Duodenal mucosa (tissue), 2 donors: ENCODE results near the gene SOCS1.

Source experiments
- H3K27ac ChIP-seq: one replicate; pipeline ENCODE4 v1.7.0; 2013; ENCODE audit warnings: low read depth, low read length
- H3K27me3 ChIP-seq, 2 donors: one replicate each; pipeline ENCODE4 v1.7.0; 2013; ENCODE audit warnings: low read length in 2 of 2, control low read depth in 1 of 2; ENCODE audit not compliant: insufficient read depth in 2 of 2, control insufficient read depth in 1 of 2
- H3K36me3 ChIP-seq, 2 donors: one replicate each; pipeline ENCODE4 v1.7.0; 2013; ENCODE audit warnings: low read length in 2 of 2, control low read depth in 1 of 2; ENCODE audit not compliant: insufficient read depth in 2 of 2, control insufficient read depth in 1 of 2
- H3K4me1 ChIP-seq, 2 donors: one replicate each; pipeline ENCODE4 v1.7.0; 2013; ENCODE audit warnings: low read length in 2 of 2, control low read depth in 1 of 2; ENCODE audit not compliant: insufficient read depth in 2 of 2, control insufficient read depth in 1 of 2
- H3K4me3 ChIP-seq, 2 donors: one replicate each; pipeline ENCODE4 v1.7.0; 2013; ENCODE audit warnings: low read length in 2 of 2, low read depth in 1 of 2
- H3K9ac ChIP-seq, 2 donors: one replicate each; pipeline ENCODE4 v1.7.0; 2013; ENCODE audit warnings: low read length in 2 of 2, low read depth in 1 of 2
- H3K9me3 ChIP-seq, 2 donors: one replicate each; pipeline ENCODE4 v1.7.0; 2013; ENCODE audit warnings: low read length in 2 of 2, control low read depth in 1 of 2; ENCODE audit not compliant: control insufficient read depth in 1 of 2

The SOCS1 gene

GRCh38 chr16:11273721-11274324, 17.8 kb upstream of the SOCS1 start:
- Histone ChIP-seq H3K36me3 (no peaks in the 10 kb centered on the region), H3K27ac (no peak overlapping the region), H3K4me1 (no peaks in the 10 kb centered on the region), H3K9ac (no peak overlapping the region), H3K4me3 (no peak overlapping the region), H3K27me3 (no peaks in the 10 kb centered on the region), H3K9me3 (no peaks in the 10 kb centered on the region)

DNA sequence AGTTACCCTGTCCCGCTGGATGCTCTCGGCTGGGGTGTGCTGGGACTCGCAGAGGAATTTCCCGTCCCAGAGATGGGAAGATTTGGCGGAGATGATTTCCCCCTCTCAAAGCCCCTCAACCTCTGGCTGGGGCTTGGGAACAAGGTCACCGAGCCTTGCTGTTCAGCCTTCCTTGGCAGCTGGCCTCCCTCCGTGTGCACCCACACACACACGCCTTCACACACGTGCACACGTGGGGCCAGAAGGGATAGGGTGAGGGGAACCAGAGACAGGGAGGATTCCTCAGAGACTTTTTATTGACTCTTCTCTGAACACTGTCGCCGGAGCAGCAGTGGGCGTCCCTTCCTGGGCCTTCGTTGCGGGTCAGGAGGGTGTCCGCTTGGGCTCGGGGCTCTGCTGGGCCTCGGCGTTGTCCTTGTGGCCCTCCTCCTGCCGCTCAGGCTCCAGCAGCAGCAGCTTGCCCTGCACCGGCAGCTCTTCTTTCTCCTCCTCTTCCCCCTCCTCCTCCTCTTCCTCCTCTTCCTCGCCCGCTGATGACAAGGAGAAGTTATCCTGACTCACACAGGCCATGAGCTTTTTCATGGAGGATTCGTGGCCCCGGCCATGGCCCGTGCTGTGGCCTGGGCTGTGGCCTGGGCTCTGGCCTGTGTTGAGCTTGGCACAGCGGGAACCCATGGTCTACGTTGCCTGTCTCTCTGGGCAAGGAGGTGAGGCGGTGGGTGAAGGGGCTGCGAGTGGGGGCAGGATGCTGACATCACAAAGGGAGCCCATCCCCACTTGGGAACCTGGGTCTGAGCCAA, 17.1 kb upstream of the SOCS1 start, which contains the start of gene PRM3:
TSS of gene PRM3 (minus strand) at position 709 of the 800 bp plus-strand sequence. CDS start at position 675, 34 bp downstream.
- Histone ChIP-seq H3K4me3 (no peak within 1 kb of the TSS), H3K27me3 (no peaks in the 10 kb centered on the region), H3K4me1 (no peaks in the 10 kb centered on the region), H3K9me3 (no peaks in the 10 kb centered on the region), H3K9ac (no peak within 1 kb of the TSS), H3K27ac (no peak within 1 kb of the TSS), H3K36me3 (no peaks in the 10 kb centered on the region)

DNA sequence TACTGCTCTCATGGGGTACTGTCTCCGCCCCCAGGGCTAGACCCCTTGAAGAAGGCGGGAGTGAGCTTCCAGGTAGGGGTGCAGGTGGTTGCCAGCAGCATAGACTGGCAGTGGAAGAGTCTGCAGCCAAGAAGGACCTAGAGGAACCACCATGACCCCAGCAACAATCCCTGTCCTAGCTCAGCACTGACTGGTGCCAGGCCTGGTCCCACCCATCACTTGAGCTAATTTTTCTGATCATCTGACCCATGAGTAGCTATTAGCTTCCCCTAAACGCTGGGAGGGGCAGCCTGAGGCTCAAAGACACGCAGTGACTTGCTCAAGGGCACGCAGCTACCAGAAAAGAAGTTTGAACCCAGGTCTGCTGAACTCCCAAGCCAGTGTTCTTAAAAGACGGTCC, 16.5 kb upstream of the SOCS1 start:
- Histone ChIP-seq H3K36me3 (no peaks in the 10 kb centered on the region), H3K4me1 (no peaks in the 10 kb centered on the region)

GRCh38 chr16:11271610-11272009, 15.6 kb upstream of the SOCS1 start:
- Histone ChIP-seq H3K36me3 (no peaks in the 10 kb centered on the region), H3K27me3 (no peaks in the 10 kb centered on the region), H3K9me3 (no peaks in the 10 kb centered on the region), H3K9ac (no peak overlapping the region), H3K4me1 (no peaks in the 10 kb centered on the region), H3K27ac (no peak overlapping the region), H3K4me3 (no peak overlapping the region)

More for the DNA sequence above, 16.5 kb upstream of the SOCS1 start:
- Histone ChIP-seq H3K4me3 (no peak overlapping the region), H3K27ac (no peak overlapping the region), H3K9ac (no peak overlapping the region), H3K9me3 (no peaks in the 10 kb centered on the region), H3K27me3 (no peaks in the 10 kb centered on the region)

DNA sequence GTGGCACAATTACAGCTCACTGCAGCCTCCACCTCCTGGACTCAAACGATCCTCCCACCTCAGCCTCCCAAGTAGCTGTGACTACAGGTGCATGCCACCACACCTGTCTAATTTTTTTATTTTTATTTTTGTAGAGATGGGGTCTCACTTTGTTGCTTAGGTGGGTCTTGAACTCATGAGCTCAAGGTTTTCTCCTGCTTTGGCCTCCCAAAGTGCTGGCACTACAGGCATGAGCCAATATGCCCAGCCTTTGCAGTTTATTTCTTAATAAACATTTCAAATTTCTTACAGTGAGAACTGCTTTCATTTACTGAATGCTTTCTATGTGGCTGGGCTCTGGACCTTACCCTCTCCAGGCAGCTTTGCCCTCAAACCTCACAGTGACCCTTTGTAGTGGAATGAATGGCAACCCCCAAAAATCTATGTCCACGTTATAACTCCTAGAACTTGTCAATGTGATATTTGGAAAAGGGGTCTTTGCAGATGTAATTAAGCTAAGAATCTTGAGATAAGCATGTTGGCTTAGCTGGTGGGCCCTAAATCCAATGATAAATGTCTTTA, 14.7 kb upstream of the SOCS1 start:
- Histone ChIP-seq H3K36me3 (no peaks in the 10 kb centered on the region), H3K9me3 (no peaks in the 10 kb centered on the region), H3K4me3 (no peak overlapping the region), H3K9ac (no peak overlapping the region), H3K4me1 (peaks cover 0 to under 1% of the 10 kb centered on the region in 2 donors), H3K27ac (no peak overlapping the region), H3K27me3 (no peaks in the 10 kb centered on the region)

- Histone ChIP-seq H3K36me3 (no peaks in the 10 kb centered on the region), H3K27me3 (no peaks in the 10 kb centered on the region), H3K4me3 (no peak within 1 kb of the TSS), H3K27ac (no peak within 1 kb of the TSS), H3K4me1 (peaks cover 6 to 11% of the 10 kb centered on the region in 2 donors), H3K9me3 (no peaks in the 10 kb centered on the region), H3K9ac (no peak within 1 kb of the TSS)
Observed at GRCh38 chr16:11268921-11269375, 12.9 kb upstream of the SOCS1 start, which contains the start of gene TNP2. TSS of gene TNP2 (minus strand) at chr16:11269325. CDS start at chr16:11269262, 63 bp downstream.

DNA sequence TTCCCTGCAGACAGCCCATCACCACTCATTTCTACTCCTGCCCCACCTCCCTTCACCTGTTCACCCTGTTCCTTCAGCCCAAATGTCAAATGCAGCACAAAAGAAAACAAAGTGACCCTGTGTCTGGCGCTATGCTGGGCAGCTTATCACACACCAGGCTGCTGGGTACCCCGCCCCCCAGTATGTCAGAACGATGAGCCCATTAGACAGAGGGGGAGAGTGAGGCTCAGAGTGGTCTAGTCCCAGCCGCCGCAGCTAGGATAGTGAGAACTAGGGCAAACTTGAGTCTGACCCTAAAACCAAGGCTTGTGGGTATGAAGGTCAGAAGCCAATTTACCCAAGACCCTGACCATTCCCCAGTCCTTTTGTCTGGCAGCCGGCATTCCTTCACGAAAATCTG, 9.1 kb upstream of the SOCS1 start:
- H3K27ac ChIP-seq = no peak overlapping the region
- H3K9ac ChIP-seq = no peak overlapping the region
- H3K27me3 ChIP-seq = no peaks in the 10 kb centered on the region
- peaks cover 10 to 21% of the 10 kb centered on the region in 2 donors for H3K4me1 ChIP-seq
- H3K4me3 ChIP-seq = no peak overlapping the region
- H3K9me3 ChIP-seq = no peaks in the 10 kb centered on the region
- no peaks in the 10 kb centered on the region for H3K36me3 ChIP-seq

- no peaks in the 10 kb centered on the region for H3K9me3 ChIP-seq
- no peaks in the 10 kb centered on the region for H3K36me3 ChIP-seq
- H3K4me3 ChIP-seq = no peak overlapping the region
- no peaks in the 10 kb centered on the region for H3K27me3 ChIP-seq
- H3K4me1 ChIP-seq = peaks cover 13 to 24% of the 10 kb centered on the region in 2 donors
- no peak overlapping the region for H3K27ac ChIP-seq
- no peak overlapping the region for H3K9ac ChIP-seq
Observed at GRCh38 chr16:11264155-11264832, 8.3 kb upstream of the SOCS1 start.

- no peaks in the 10 kb centered on the region for H3K27me3 ChIP-seq
- no peaks in the 10 kb centered on the region for H3K36me3 ChIP-seq
- H3K27ac ChIP-seq = no peak overlapping the region
- no peak overlapping the region for H3K9ac ChIP-seq
- no peak overlapping the region for H3K4me3 ChIP-seq
- H3K4me1 ChIP-seq = peaks cover 18 to 30% of the 10 kb centered on the region in 2 donors
- H3K9me3 ChIP-seq = no peaks in the 10 kb centered on the region
Observed at GRCh38 chr16:11263737-11264136, 7.7 kb upstream of the SOCS1 start.

DNA sequence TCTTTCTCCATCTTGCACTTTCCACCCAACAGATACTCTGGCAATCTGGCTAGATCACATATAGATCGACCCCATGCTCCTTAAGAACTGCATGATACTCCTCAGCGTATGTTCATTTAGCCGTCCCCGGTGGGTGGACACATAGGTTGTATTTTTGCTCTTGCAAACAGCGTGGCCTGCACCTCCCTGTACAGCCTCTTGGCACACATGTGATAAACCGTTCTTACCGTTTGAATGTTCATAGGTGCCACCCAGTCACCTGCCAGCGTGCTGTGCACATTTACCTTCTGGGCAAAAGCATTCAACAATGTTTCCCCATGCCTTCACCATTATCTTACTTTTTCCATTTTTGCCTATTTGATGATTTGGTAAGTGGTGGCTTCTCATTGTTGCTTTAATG, 6.9 kb upstream of the SOCS1 start:
- Histone ChIP-seq H3K27me3 (no peaks in the 10 kb centered on the region), H3K4me3 (no peak overlapping the region), H3K4me1 (peaks cover 22 to 37% of the 10 kb centered on the region in 2 donors), H3K9ac (no peak overlapping the region), H3K27ac (no peak overlapping the region), H3K36me3 (no peaks in the 10 kb centered on the region), H3K9me3 (no peaks in the 10 kb centered on the region)
